ENCODE measurements around the gene TEAD4. TPM values are rescaled to one million over a fixed set of nuclear protein-coding genes. Genes with fewer than 3 reads are reported as not detected.

The TEAD4 gene
- total RNA-seq, 1 donor, result 22.0 TPM

- TF ChIP-seq CTCF (IDR thresholded peaks at IDR 0.05; ENCODE audit: insufficient read depth, low read depth, low read length), result no peak
- H3K4me3 ChIP-seq (ENCODE audit: low read depth, low read length), result no peak overlapping the region
- DNase-seq (ENCODE audit: low read depth), result no peak
Observed at GRCh38 chr12:3047961-3048360, 88.8 kb downstream of the TEAD4 start.

- no peak for DNase-seq (ENCODE audit: low read depth)
- no peak overlapping the region for H3K4me3 ChIP-seq (ENCODE audit: low read depth, low read length)
- no peak for TF ChIP-seq CTCF (IDR thresholded peaks at IDR 0.05; ENCODE audit: insufficient read depth, low read depth, low read length)
Observed at GRCh38 chr12:3048540-3048939, 89.3 kb downstream of the TEAD4 start.

- no peak overlapping the region for H3K4me3 ChIP-seq (ENCODE audit: low read depth, low read length)
- DNase-seq (ENCODE audit: low read depth), result no peak
- no peak for TF ChIP-seq CTCF (IDR thresholded peaks at IDR 0.05; ENCODE audit: insufficient read depth, low read depth, low read length)
Observed at GRCh38 chr12:3049176-3049575, 90.0 kb downstream of the TEAD4 start.

- DNase-seq (ENCODE audit: low read depth), result peak; percentile 35
- H3K4me3 ChIP-seq (ENCODE audit: low read depth, low read length), result no peak overlapping the region
- no peak for TF ChIP-seq CTCF (IDR thresholded peaks at IDR 0.05; ENCODE audit: insufficient read depth, low read depth, low read length)
Observed at GRCh38 chr12:3049611-3050249, 90.5 kb downstream of the TEAD4 start.

GRCh38 chr12:3054374-3054773 lies 95.2 kb downstream of the TEAD4 start:
- TF ChIP-seq CTCF (IDR thresholded peaks at IDR 0.05; ENCODE audit: insufficient read depth, low read depth, low read length), result no peak
- DNase-seq (ENCODE audit: low read depth), result no peak
- H3K4me3 ChIP-seq (ENCODE audit: low read depth, low read length), result no peak overlapping the region

GRCh38 chr12:3055026-3055703 lies 96.0 kb downstream of the TEAD4 start:
- no peak overlapping the region for H3K4me3 ChIP-seq (ENCODE audit: low read depth, low read length)
- peak; percentile 86 for DNase-seq (ENCODE audit: low read depth)
- TF ChIP-seq CTCF (IDR thresholded peaks at IDR 0.05; ENCODE audit: insufficient read depth, low read depth, low read length), result no peak

Measured in fibroblast of villous mesenchyme (primary cell).